Measurements from ENCODE around the gene HNRNPAB. TPM values are rescaled to one million over a fixed set of nuclear protein-coding genes. Genes with fewer than 3 reads are reported as not detected.

Gene HNRNPAB
- total RNA-seq = 48.6 TPM

- peak; percentile 96 for DNase-seq
Observed at GRCh38 chr5:178204182-178204934, at the start of gene HNRNPAB. Gene HNRNPAB (plus strand): TSS chr5:178204533. CDS start chr5:178204838, 305 bp downstream.

- DNase-seq = no peak
Observed at GRCh38 chr5:178155065-178155464, 49.3 kb upstream of the HNRNPAB start.

GRCh38 chr5:178160176-178160575 lies 44.2 kb upstream of the HNRNPAB start:
- DNase-seq = no peak

- no peak for DNase-seq
Observed at GRCh38 chr5:178162481-178162880, 41.9 kb upstream of the HNRNPAB start.

- DNase-seq = peak; percentile 52
Observed at GRCh38 chr5:178163772-178164735, 40.3 kb upstream of the HNRNPAB start.

GRCh38 chr5:178165581-178165980 lies 38.8 kb upstream of the HNRNPAB start:
- DNase-seq = no peak

GRCh38 chr5:178170455-178170854 lies 33.9 kb upstream of the HNRNPAB start:
- no peak for DNase-seq

- no peak for DNase-seq
Observed at GRCh38 chr5:178174456-178174855, 29.9 kb upstream of the HNRNPAB start.

- no peak for DNase-seq
Observed at GRCh38 chr5:178176791-178177190, 27.5 kb upstream of the HNRNPAB start.

GRCh38 chr5:178177569-178177968 lies 26.8 kb upstream of the HNRNPAB start:
- no peak for DNase-seq

- DNase-seq = no peak
Observed at GRCh38 chr5:178180141-178180863, 24.0 kb upstream of the HNRNPAB start.

- no peak for DNase-seq
Observed at GRCh38 chr5:178182158-178182876, 22.0 kb upstream of the HNRNPAB start.

GRCh38 chr5:178186427-178186826 lies 17.9 kb upstream of the HNRNPAB start:
- DNase-seq = no peak

GRCh38 chr5:178187014-178187413 lies 17.3 kb upstream of the HNRNPAB start, which contains the start of gene GMCL2:
Gene GMCL2 (minus strand): TSS chr5:178187371. CDS start chr5:178187299, 72 bp downstream.
- no peak for DNase-seq

GRCh38 chr5:178189433-178189832 lies 14.9 kb upstream of the HNRNPAB start:
- no peak for DNase-seq

GRCh38 chr5:178191661-178192060 lies 12.7 kb upstream of the HNRNPAB start:
- no peak for DNase-seq

GRCh38 chr5:178192244-178192643 lies 12.1 kb upstream of the HNRNPAB start:
- no peak for DNase-seq

GRCh38 chr5:178192787-178193186 lies 11.5 kb upstream of the HNRNPAB start:
- no peak for DNase-seq

- DNase-seq = no peak
Observed at GRCh38 chr5:178193251-178193809, 11.0 kb upstream of the HNRNPAB start.

GRCh38 chr5:178194026-178194425 lies 10.3 kb upstream of the HNRNPAB start:
- no peak for DNase-seq

- no peak for DNase-seq
Observed at GRCh38 chr5:178196281-178196812, 8.0 kb upstream of the HNRNPAB start.

Data from skin of body (tissue), 2 donors.